ENCODE data around the gene SIM1.

- TF ChIP-seq REST (IDR thresholded peaks at IDR 0.05) = no peak
- no peak for TF ChIP-seq TAF1 (conservative IDR thresholded peaks at IDR 0.05)
- TF ChIP-seq CTCF (IDR thresholded peaks at IDR 0.05; ENCODE audit: low read depth, low read length, missing input control) = no peak
- TF ChIP-seq YY1 (IDR thresholded peaks at IDR 0.05) = no peak
- TF ChIP-seq EGR1 (IDR thresholded peaks at IDR 0.05; ENCODE audit: low read depth in 2 of 2) = no peak
- no peak for TF ChIP-seq ZBTB33 (IDR thresholded peaks at IDR 0.05)
- no peak for TF ChIP-seq ATF3 (IDR thresholded peaks at IDR 0.05)
- no peak for TF ChIP-seq MAX (IDR thresholded peaks at IDR 0.05)
- no peak for TF ChIP-seq HNF4A (conservative IDR thresholded peaks at IDR 0.05)
- no peak for TF ChIP-seq RAD21 (IDR thresholded peaks at IDR 0.05)
- no peak for TF ChIP-seq SP1 (IDR thresholded peaks at IDR 0.05)
- TF ChIP-seq JUND (IDR thresholded peaks at IDR 0.05) = no peak
Observed at GRCh38 chr6:100465701-100466409, 1.1 kb upstream of the SIM1 start.

All from liver (tissue), 3 donors.